ENCODE results near the gene CYP11A1.

GRCh38 chr15:74337146-74337545, 30.3 kb downstream of the CYP11A1 start:
- TF ChIP-seq POLR2AphosphoS5 (IDR thresholded peaks at IDR 0.05; ENCODE audit: low read depth, low read length) (no peak), POLR2A (IDR thresholded peaks at IDR 0.05; ENCODE audit: low read depth, low read length) (no peak), TAF1 (IDR thresholded peaks at IDR 0.05; ENCODE audit: borderline replicate concordance, low read depth, low read length) (no peak)

All from GM12892 (cell line).